NT2/D1 (cell line): ENCODE results near the gene APLP1.

ENCODE experiments used
- SUZ12 ChIP-seq: IDR thresholded peaks from 2 replicates; pipeline ENCODE4 v1.6.1; 2011; ENCODE audit not compliant: insufficient read length, insufficient read depth; ENCODE audit errors: extremely low read depth
- YY1 ChIP-seq: IDR thresholded peaks from 2 replicates; pipeline ENCODE4 v1.6.1; 2011; ENCODE audit not compliant: insufficient read length, insufficient read depth

GRCh38 chr19:35908973-35909683 lies 40.8 kb downstream of the APLP1 start:
- TF ChIP-seq YY1 (no peak), SUZ12 (no peak)
